ENCODE results near the gene RGS6.
A peak's percentile ranks its signal among the peaks of the same experiment; 100 is the strongest.

RGS6 gene

GRCh38 chr14:72173038-72173720 is 240.9 kb downstream of the RGS6 start:
- Histone ChIP-seq H2BK12ac (ENCODE audit: low read length) (no peak overlapping the region), H3K36me3 (ENCODE audit: control insufficient read depth in 1 of 2, insufficient read depth in 2 of 2, low read length in 2 of 2) (no peaks in the 10 kb centered on the region), H3K9me3 (ENCODE audit: insufficient read depth, low read depth, low read length) (no peaks in the 10 kb centered on the region), H3K4me2 (ENCODE audit: low read length) (no peak overlapping the region), H3K79me1 (ENCODE audit: low read length) (no peaks in the 10 kb centered on the region), H4K91ac (ENCODE audit: low read depth, low read length) (no peak overlapping the region), H2BK5ac (ENCODE audit: low read depth, low read length, poor library complexity) (no peak overlapping the region), H3K27me3 (ENCODE audit: insufficient read depth, low read length) (no peaks in the 10 kb centered on the region), H3K14ac (ENCODE audit: low read length) (no peak overlapping the region), H2AK5ac (ENCODE audit: low read length) (no peak overlapping the region), H3K18ac (ENCODE audit: low read length) (no peak overlapping the region), H2BK120ac (ENCODE audit: insufficient read depth, low read length, poor library complexity) (no peak overlapping the region), H3K4me3 (ENCODE audit: low read depth, low read length) (no peak overlapping the region), H3K23ac (ENCODE audit: low read length) (peak overlapping the region; percentile 7), H3K4me1 (ENCODE audit: control insufficient read depth in 1 of 2, insufficient read depth in 2 of 2, low read length in 2 of 2) (no peaks in the 10 kb centered on the region), H3K9ac (ENCODE audit: low read length) (no peak overlapping the region), H3K79me2 (ENCODE audit: control insufficient read depth, insufficient read depth, low read length, poor library complexity) (no peaks in the 10 kb centered on the region), H4K12ac (ENCODE audit: low read depth, low read length) (no peak overlapping the region), H4K8ac (ENCODE audit: low read depth, low read length) (no peak overlapping the region), H3K27ac (ENCODE audit: low read depth, low read length) (no peak overlapping the region), H2AFZ (ENCODE audit: insufficient read depth, low read length, poor library complexity) (no peak overlapping the region), H3K4ac (ENCODE audit: low read depth, low read length) (no peak overlapping the region)
- DNase-seq, result no peak
- WGBS (ENCODE audit: extremely low coverage, insufficient coverage, insufficient read length), result no CpG with 5 or more reads among the region's 11 CpGs

GRCh38 chr14:72177251-72177650 is 245.0 kb downstream of the RGS6 start:
- no peak overlapping the region for H4K91ac ChIP-seq (ENCODE audit: low read depth, low read length)

GRCh38 chr14:72178517-72178916 is 246.3 kb downstream of the RGS6 start:
- Histone ChIP-seq H3K4ac (ENCODE audit: low read depth, low read length) (no peak overlapping the region), H2AFZ (ENCODE audit: insufficient read depth, low read length, poor library complexity) (no peak overlapping the region), H4K91ac (ENCODE audit: low read depth, low read length) (no peak overlapping the region), H4K8ac (ENCODE audit: low read depth, low read length) (no peak overlapping the region), H3K4me1 (ENCODE audit: control insufficient read depth in 1 of 2, insufficient read depth in 2 of 2, low read length in 2 of 2) (no peaks in the 10 kb centered on the region), H3K23ac (ENCODE audit: low read length) (no peak overlapping the region), H3K27ac (ENCODE audit: low read depth, low read length) (no peak overlapping the region), H4K12ac (ENCODE audit: low read depth, low read length) (no peak overlapping the region), H2BK5ac (ENCODE audit: low read depth, low read length, poor library complexity) (no peak overlapping the region), H3K27me3 (ENCODE audit: insufficient read depth, low read length) (no peaks in the 10 kb centered on the region), H3K9ac (ENCODE audit: low read length) (no peak overlapping the region), H3K79me2 (ENCODE audit: control insufficient read depth, insufficient read depth, low read length, poor library complexity) (no peaks in the 10 kb centered on the region), H3K9me3 (ENCODE audit: insufficient read depth, low read depth, low read length) (peaks cover 1% of the 10 kb centered on the region), H3K4me2 (ENCODE audit: low read length) (no peak overlapping the region), H2AK5ac (ENCODE audit: low read length) (no peak overlapping the region), H3K14ac (ENCODE audit: low read length) (no peak overlapping the region), H2BK12ac (ENCODE audit: low read length) (no peak overlapping the region), H3K79me1 (ENCODE audit: low read length) (no peaks in the 10 kb centered on the region), H2BK120ac (ENCODE audit: insufficient read depth, low read length, poor library complexity) (no peak overlapping the region), H3K18ac (ENCODE audit: low read length) (no peak overlapping the region), H3K36me3 (ENCODE audit: control insufficient read depth in 1 of 2, insufficient read depth in 2 of 2, low read length in 2 of 2) (no peaks in the 10 kb centered on the region), H3K4me3 (ENCODE audit: low read depth, low read length) (no peak overlapping the region)
- no peak for DNase-seq
- no CpG with 5 or more reads among the region's 3 CpGs for WGBS (ENCODE audit: extremely low coverage, insufficient coverage, insufficient read length)

More at GRCh38 chr14:72177251-72177650, 245.0 kb downstream of the RGS6 start:
- no peak overlapping the region for H3K4me2 ChIP-seq (ENCODE audit: low read length)
- peaks cover 1% of the 10 kb centered on the region for H3K9me3 ChIP-seq (ENCODE audit: insufficient read depth, low read depth, low read length)
- no peak overlapping the region for H2BK120ac ChIP-seq (ENCODE audit: insufficient read depth, low read length, poor library complexity)
- DNase-seq, result no peak
- no peaks in the 10 kb centered on the region for H3K27me3 ChIP-seq (ENCODE audit: insufficient read depth, low read length)
- no peak overlapping the region for H3K23ac ChIP-seq (ENCODE audit: low read length)
- no peak overlapping the region for H3K4me3 ChIP-seq (ENCODE audit: low read depth, low read length)
- H2BK5ac ChIP-seq (ENCODE audit: low read depth, low read length, poor library complexity), result no peak overlapping the region
- no peaks in the 10 kb centered on the region for H3K79me2 ChIP-seq (ENCODE audit: control insufficient read depth, insufficient read depth, low read length, poor library complexity)
- H2AFZ ChIP-seq (ENCODE audit: insufficient read depth, low read length, poor library complexity), result no peak overlapping the region
- no peak overlapping the region for H3K27ac ChIP-seq (ENCODE audit: low read depth, low read length)
- no peaks in the 10 kb centered on the region for H3K79me1 ChIP-seq (ENCODE audit: low read length)
- H2BK12ac ChIP-seq (ENCODE audit: low read length), result no peak overlapping the region
- H3K4ac ChIP-seq (ENCODE audit: low read depth, low read length), result no peak overlapping the region
- H3K14ac ChIP-seq (ENCODE audit: low read length), result no peak overlapping the region
- H3K18ac ChIP-seq (ENCODE audit: low read length), result no peak overlapping the region
- WGBS (ENCODE audit: extremely low coverage, insufficient coverage, insufficient read length), result no CpG with 5 or more reads among the region's 1 CpG
- no peaks in the 10 kb centered on the region for H3K4me1 ChIP-seq (ENCODE audit: control insufficient read depth in 1 of 2, insufficient read depth in 2 of 2, low read length in 2 of 2)
- H3K9ac ChIP-seq (ENCODE audit: low read length), result no peak overlapping the region
- no peaks in the 10 kb centered on the region for H3K36me3 ChIP-seq (ENCODE audit: control insufficient read depth in 1 of 2, insufficient read depth in 2 of 2, low read length in 2 of 2)
- H4K12ac ChIP-seq (ENCODE audit: low read depth, low read length), result no peak overlapping the region
- H2AK5ac ChIP-seq (ENCODE audit: low read length), result no peak overlapping the region
- H4K8ac ChIP-seq (ENCODE audit: low read depth, low read length), result no peak overlapping the region

GRCh38 chr14:72182708-72183432 is 250.6 kb downstream of the RGS6 start:
- H3K9ac ChIP-seq (ENCODE audit: low read length), result no peak overlapping the region
- no peaks in the 10 kb centered on the region for H3K27me3 ChIP-seq (ENCODE audit: insufficient read depth, low read length)
- no peak overlapping the region for H4K8ac ChIP-seq (ENCODE audit: low read depth, low read length)
- no peak overlapping the region for H3K4me3 ChIP-seq (ENCODE audit: low read depth, low read length)
- H3K36me3 ChIP-seq (ENCODE audit: control insufficient read depth in 1 of 2, insufficient read depth in 2 of 2, low read length in 2 of 2), result no peaks in the 10 kb centered on the region
- H2BK12ac ChIP-seq (ENCODE audit: low read length), result no peak overlapping the region
- DNase-seq, result no peak
- no peak overlapping the region for H2BK120ac ChIP-seq (ENCODE audit: insufficient read depth, low read length, poor library complexity)
- H2AFZ ChIP-seq (ENCODE audit: insufficient read depth, low read length, poor library complexity), result no peak overlapping the region
- H2AK5ac ChIP-seq (ENCODE audit: low read length), result no peak overlapping the region
- H3K4me2 ChIP-seq (ENCODE audit: low read length), result no peak overlapping the region
- H3K23ac ChIP-seq (ENCODE audit: low read length), result no peak overlapping the region
- H3K18ac ChIP-seq (ENCODE audit: low read length), result no peak overlapping the region
- no peak overlapping the region for H4K91ac ChIP-seq (ENCODE audit: low read depth, low read length)
- no peak overlapping the region for H3K27ac ChIP-seq (ENCODE audit: low read depth, low read length)
- H3K4ac ChIP-seq (ENCODE audit: low read depth, low read length), result no peak overlapping the region
- no peak overlapping the region for H2BK5ac ChIP-seq (ENCODE audit: low read depth, low read length, poor library complexity)
- no peak overlapping the region for H3K14ac ChIP-seq (ENCODE audit: low read length)
- no peaks in the 10 kb centered on the region for H3K79me1 ChIP-seq (ENCODE audit: low read length)
- H3K79me2 ChIP-seq (ENCODE audit: control insufficient read depth, insufficient read depth, low read length, poor library complexity), result no peaks in the 10 kb centered on the region
- no CpG with 5 or more reads among the region's 4 CpGs for WGBS (ENCODE audit: extremely low coverage, insufficient coverage, insufficient read length)
- no peak overlapping the region for H4K12ac ChIP-seq (ENCODE audit: low read depth, low read length)
- H3K4me1 ChIP-seq (ENCODE audit: control insufficient read depth in 1 of 2, insufficient read depth in 2 of 2, low read length in 2 of 2), result no peaks in the 10 kb centered on the region
- H3K9me3 ChIP-seq (ENCODE audit: insufficient read depth, low read depth, low read length), result peaks cover 1% of the 10 kb centered on the region
